Prostate gland (tissue), 2 donors: ENCODE data around the gene ZSCAN31. TPM values are rescaled to one million over a fixed set of nuclear protein-coding genes. Genes with fewer than 3 reads are reported as not detected.
"Not testable (repeated sequence)": the region's sequence is repeated elsewhere in the genome, so short reads cannot be mapped to it uniquely, and the experiment has no call there.

Source experiments
- DNase-seq: peaks from one replicate; pipeline ENCODE4 v3.0.0-alpha.2; 2019; ENCODE audit warnings: low spot score
- H3K27ac ChIP-seq, 2 donors: fragments of 200-600 bp; sonication (generic); 2 replicates each; pipeline ENCODE4 v1.5.1; 2017 to 2019
- H3K27me3 ChIP-seq: fragments of 200-600 bp; sonication (generic); replicated peaks from 2 replicates; pipeline ENCODE4 v1.5.1; 2019; ENCODE audit not compliant: insufficient read depth
- H3K36me3 ChIP-seq, 2 donors: fragments of 200-600 bp; sonication (generic); 1 replicate in 1 of 2; 2 replicates in 1 of 2; pipeline versions ENCODE4 v1.5.1 to v1.8.1; 2017 to 2019
- H3K4me1 ChIP-seq: fragments of 200-600 bp; sonication (generic); replicated peaks from 2 replicates; pipeline ENCODE4 v1.5.1; 2019
- H3K4me3 ChIP-seq, 2 donors: fragments of 200-600 bp; sonication (generic); 2 replicates each; pipeline ENCODE4 v1.5.1; 2017 to 2019
- H3K9me3 ChIP-seq: fragments of 200-600 bp; sonication (generic); 2 replicates; pipeline ENCODE4 v1.5.1; 2017
- CTCF ChIP-seq, 4 experiments: fragments of 200-600 bp in 2 of 4; fragments of 450-650 bp in 2 of 4; sonication (generic) in 2 of 4; IDR thresholded peaks; 1 replicate in 3 of 4; 2 replicates in 1 of 4; pipeline ENCODE4 v1.5.1; 2016 to 2019; ENCODE audit warnings: antibody characterized with exemption in 4 of 4, mild to moderate bottlenecking in 2 of 4, moderate library complexity in 2 of 4
- POLR2A ChIP-seq: fragments of 450-650 bp; IDR thresholded peaks from one replicate; pipeline ENCODE4 v1.6.1; 2016; ENCODE audit warnings: antibody characterized with exemption, mild to moderate bottlenecking
- POLR2AphosphoS5 ChIP-seq: sonication (generic); formaldehyde crosslinking; IDR thresholded peaks from one replicate; pipeline ENCODE4 v1.6.1; 2017; ENCODE audit warnings: antibody characterized with exemption
- WGBS: methylation state at CpG from one replicate; pipeline ENCODE4 v1.1.5; 2018; 5-methylcytosine and 5-hydroxymethylcytosine counted together
- intact Hi-C: fragments of 100-400 bp; cut with DNase I; formaldehyde crosslinking; loops from one replicate; pipeline ENCODE4 v1.14.2; 2022
- total RNA-seq, 2 donors: library from RNA; depleted of rRNA; stranded (reverse); fragments of >200 nt; gene quantifications; one replicate each; pipeline ENCODE4 v1.1.0, GENCODE V29; 2016

ZSCAN31 gene
- total RNA-seq, 2 donors from 2014 or later: 13.7 to 21.7 TPM

- no peaks in the 10 kb centered on the region for H3K27me3 ChIP-seq
- 65% methylated on average over 2 of the region's 2 CpGs for WGBS
- intact Hi-C loops: no loop called here
Observed at GRCh38 chr6:28370440-28370839, 34.5 kb upstream of the ZSCAN31 start.

GRCh38 chr6:28369463-28369862 lies 33.5 kb upstream of the ZSCAN31 start:
- 99% methylated on average over 3 of the region's 3 CpGs for WGBS
- TF ChIP-seq POLR2AphosphoS5 (no peak), POLR2A (no peak), CTCF (IDR thresholded peaks at IDR 0.05) (no peak)

More at GRCh38 chr6:28370440-28370839, 34.5 kb upstream of the ZSCAN31 start:
- H3K27ac ChIP-seq: no peak overlapping the region
- H3K4me1 ChIP-seq: no peaks in the 10 kb centered on the region
- no peaks in the 10 kb centered on the region for H3K9me3 ChIP-seq
- H3K4me3 ChIP-seq: no peak overlapping the region
- H3K36me3 ChIP-seq: peaks cover 0 to 3% of the 10 kb centered on the region in 2 donors
- TF ChIP-seq POLR2AphosphoS5: no peak
- TF ChIP-seq POLR2A: no peak
- no peak for TF ChIP-seq CTCF (IDR thresholded peaks at IDR 0.05)
- no peak for DNase-seq

GRCh38 chr6:28368522-28368921 lies 32.6 kb upstream of the ZSCAN31 start:
- Histone ChIP-seq H3K9me3 (no peaks in the 10 kb centered on the region), H3K4me1 (no peaks in the 10 kb centered on the region), H3K27ac (no peak overlapping the region), H3K36me3 (peaks cover 0 to 8% of the 10 kb centered on the region in 2 donors), H3K27me3 (no peaks in the 10 kb centered on the region), H3K4me3 (no peak overlapping the region)
- no peak for DNase-seq
- 86% methylated on average over 4 of the region's 4 CpGs for WGBS
- intact Hi-C loops: no loop called here
- TF ChIP-seq CTCF (IDR thresholded peaks at IDR 0.05) (no peak), POLR2A (no peak), POLR2AphosphoS5 (no peak)

More at GRCh38 chr6:28369463-28369862, 33.5 kb upstream of the ZSCAN31 start:
- no peak overlapping the region for H3K27ac ChIP-seq
- H3K4me1 ChIP-seq: no peaks in the 10 kb centered on the region
- no peaks in the 10 kb centered on the region for H3K27me3 ChIP-seq
- H3K36me3 ChIP-seq: peaks cover 0 to 8% of the 10 kb centered on the region in 2 donors
- H3K4me3 ChIP-seq: no peak overlapping the region
- no peak for DNase-seq
- intact Hi-C loops: no loop called here
- H3K9me3 ChIP-seq: no peaks in the 10 kb centered on the region

GRCh38 chr6:28365590-28365989 lies 29.6 kb upstream of the ZSCAN31 start:
- H3K36me3 ChIP-seq, intact Hi-C loops, H3K27ac ChIP-seq, DNase-seq, H3K9me3 ChIP-seq, H3K27me3 ChIP-seq, H3K4me3 ChIP-seq, H3K4me1 ChIP-seq: not testable (repeated sequence)
- 94% methylated on average over 4 of the region's 4 CpGs for WGBS

GRCh38 chr6:28360961-28361360 lies 25.0 kb upstream of the ZSCAN31 start:
- DNase-seq: no peak
- intact Hi-C loops: no loop called here
- Histone ChIP-seq H3K9me3 (no peaks in the 10 kb centered on the region), H3K27ac (no peak overlapping the region), H3K4me1 (no peaks in the 10 kb centered on the region), H3K4me3 (no peak overlapping the region), H3K27me3 (no peaks in the 10 kb centered on the region), H3K36me3 (peaks cover 0 to 8% of the 10 kb centered on the region in 2 donors)
- 91% methylated on average over 2 of the region's 2 CpGs for WGBS
- TF ChIP-seq CTCF (IDR thresholded peaks at IDR 0.05) (no peak), POLR2A (no peak), POLR2AphosphoS5 (no peak)

GRCh38 chr6:28359562-28359961 lies 23.6 kb upstream of the ZSCAN31 start:
- intact Hi-C loops: loop anchor here (10.0 kb wide), 1 partner anchor 135 kb away; the partner anchor contains the start of gene ZSCAN9
- H3K36me3 ChIP-seq: not testable (repeated sequence)

More at GRCh38 chr6:28359562-28359961, 23.6 kb upstream of the ZSCAN31 start:
- H3K9me3 ChIP-seq, H3K4me1 ChIP-seq, H3K27me3 ChIP-seq, H3K4me3 ChIP-seq, DNase-seq, H3K27ac ChIP-seq: not testable (repeated sequence)
- WGBS: 94% methylated on average over 11 of the region's 16 CpGs
